Kidney (tissue), 14 donors: ENCODE results near the gene HJURP. TPM values are rescaled to one million over a fixed set of nuclear protein-coding genes. Genes with fewer than 3 reads are reported as not detected.
A peak's percentile ranks its signal among the peaks of the same experiment; 100 is the strongest.

Experiments used
- DNase-seq, 5 donors: peaks; one replicate each; pipeline ENCODE4 v3.0.0-alpha.2; 2013 to 2020
- FAIRE-seq: peaks from 2 replicates; lab custom pipeline; 2012; peaks lifted over from hg19 to GRCh38; lab: Jason Lieb, UNC
- H3K27ac ChIP-seq, 2 donors: one replicate each; pipeline ENCODE4 v1.7.0; 2013; ENCODE audit warnings: low read depth in 2 of 2, low read length in 2 of 2, inconsistent platforms in 1 of 2
- H3K27me3 ChIP-seq: one replicate; pipeline ENCODE4 v1.7.1; 2013; ENCODE audit warnings: low read length, inconsistent platforms; ENCODE audit not compliant: control insufficient read depth, insufficient read depth
- H3K36me3 ChIP-seq, 3 donors: one replicate each; pipeline versions ENCODE4 v1.7.0 to v1.7.1; 2013; ENCODE audit warnings: low read length in 3 of 3, control low read depth in 1 of 3, inconsistent platforms in 1 of 3; ENCODE audit not compliant: insufficient read depth in 3 of 3, control insufficient read depth in 2 of 3
- H3K4me1 ChIP-seq, 3 donors: one replicate each; pipeline versions ENCODE4 v1.7.0 to v1.7.1; 2013; ENCODE audit warnings: low read length in 3 of 3, inconsistent platforms in 1 of 3, low read depth in 1 of 3; ENCODE audit not compliant: control insufficient read depth in 2 of 3, insufficient read depth in 2 of 3
- H3K4me3 ChIP-seq, 3 donors: one replicate each; pipeline versions ENCODE4 v1.7.0 to v1.8.1; 2013; ENCODE audit warnings: low read length in 3 of 3, control low read depth in 1 of 3, inconsistent platforms in 1 of 3
- H3K9ac ChIP-seq, 3 donors: one replicate each; pipeline versions ENCODE4 v1.7.0 to v1.7.1; 2013; ENCODE audit warnings: low read length in 3 of 3, control low read depth in 1 of 3, inconsistent platforms in 1 of 3
- H3K9me3 ChIP-seq, 3 donors: one replicate each; pipeline versions ENCODE4 v1.7.0 to v1.7.1; 2013; ENCODE audit warnings: low read length in 3 of 3, control low read depth in 1 of 3, inconsistent platforms in 1 of 3; ENCODE audit not compliant: control insufficient read depth in 2 of 3, insufficient read depth in 1 of 3
- CTCF ChIP-seq: IDR thresholded peaks from 3 replicates; pipeline ENCODE4 v1.5.1; 2012; ENCODE audit warnings: mild to moderate bottlenecking, moderate library complexity, borderline replicate concordance; ENCODE audit not compliant: insufficient read depth; ENCODE audit errors: extremely low read depth
- intact Hi-C: fragments of 100-400 bp; cut with DNase I; formaldehyde crosslinking; loops from one replicate; pipeline ENCODE4 v1.11.1; 2022
- polyA plus RNA-seq: library from polyadenylated mRNA; stranded (reverse); fragments of 350-450 nt; fragmentation: Illumina TruSeq; extraction: RNeasy Lipid Tissue Mini Kit (QIAGEN cat#74804); gene quantifications from one replicate; pipeline ENCODE4 v1.2.3, GENCODE V29; 2014; ENCODE audit warnings: low read depth, low replicate concordance; ENCODE audit not compliant: insufficient read depth
- total RNA-seq: library from RNA; stranded (reverse); fragmentation: NEBNext Ultra II Directional; extraction: Animal tissue kit (Norgen Biotek cat#: 25700); gene quantifications from one replicate; pipeline ENCODE4 v1.2.1, GENCODE V29; 2021
- donor health status: control.
- donor health status: control.
- donor health status: control.
- donor health status: control.
- donor health status: control.
- donor health status: DM: yes; HTN: yes; CAD: no.
- donor health status: Normal renal cell carcinoma (clear cell type).

HJURP gene
- total and polyA plus RNA-seq, 2 donors from 2014 or later: 0.94 TPM; not detected in 1

- no peak for FAIRE-seq
- H3K36me3 ChIP-seq: no peaks in the 10 kb centered on the region
- peak in 1 of 5 donors; percentile 33 for DNase-seq
- H3K27ac ChIP-seq: no peak overlapping the region
- no peak overlapping the region for H3K4me3 ChIP-seq
- no peak for TF ChIP-seq CTCF
- no peaks in the 10 kb centered on the region for H3K4me1 ChIP-seq
- intact Hi-C loops: no loop called here
- H3K9me3 ChIP-seq: no peaks in the 10 kb centered on the region
- H3K27me3 ChIP-seq: no peaks in the 10 kb centered on the region
- no peak overlapping the region for H3K9ac ChIP-seq
These were observed 33.6 kb downstream of the HJURP start for GRCh38 chr2:233820774-233821105.

GRCh38 chr2:233819884-233820773 is 34.2 kb downstream of the HJURP start:
- FAIRE-seq (no peak), DNase-seq (peak in 2 of 5 donors; percentile 14 to 56)
- Histone ChIP-seq H3K27ac (no peak overlapping the region), H3K27me3 (no peaks in the 10 kb centered on the region), H3K9ac (no peak overlapping the region), H3K4me3 (no peak overlapping the region), H3K4me1 (no peaks in the 10 kb centered on the region), H3K36me3 (no peaks in the 10 kb centered on the region), H3K9me3 (no peaks in the 10 kb centered on the region)
- intact Hi-C loops: no loop called here
- no peak for TF ChIP-seq CTCF

GRCh38 chr2:233818639-233819621 is 35.4 kb downstream of the HJURP start:
- no peak for FAIRE-seq
- Histone ChIP-seq H3K27me3 (no peaks in the 10 kb centered on the region), H3K9me3 (no peaks in the 10 kb centered on the region), H3K4me1 (no peaks in the 10 kb centered on the region), H3K9ac (no peak overlapping the region), H3K36me3 (no peaks in the 10 kb centered on the region), H3K27ac (no peak overlapping the region), H3K4me3 (no peak overlapping the region)
- DNase-seq: peak in 2 of 5 donors; percentile 16 to 31
- intact Hi-C loops: no loop called here
- TF ChIP-seq CTCF: no peak
